ENCODE results near the gene TMBIM4. TPM values are rescaled to one million over a fixed set of nuclear protein-coding genes. Genes with fewer than 3 reads are reported as not detected.

Gene TMBIM4
- total RNA-seq, 1 donor from 2014 or later: 30.9 TPM

- H3K4me3 Mint-ChIP-seq (ENCODE audit: low read depth): peak within 1 kb of the TSS; percentile 90
- peaks cover 9% of the 10 kb centered on the region for H3K36me3 Mint-ChIP-seq (ENCODE audit: insufficient read depth)
- H3K27me3 Mint-ChIP-seq: no peaks in the 10 kb centered on the region
- peak within 1 kb of the TSS; percentile 98 for H3K27ac Mint-ChIP-seq
- peak; percentile 63 for DNase-seq (ENCODE audit: low spot score, unreplicated experiment)
- no peaks in the 10 kb centered on the region for H3K9me3 Mint-ChIP-seq (ENCODE audit: low read depth)
- TF ChIP-seq CTCF (IDR thresholded peaks at IDR 0.05; ENCODE audit: unreplicated experiment): no peak
- H3K4me1 Mint-ChIP-seq (ENCODE audit: low read depth): peaks cover 13% of the 10 kb centered on the region
Observed at GRCh38 chr12:66130267-66131066, 39.3 kb downstream of the TMBIM4 start, which contains the start of gene LLPH. Gene LLPH (minus strand): TSS chr12:66130750. CDS start chr12:66129106, 1,644 bp downstream.

GRCh38 chr12:66129934-66130266 lies 39.9 kb downstream of the TMBIM4 start:
- Mint-ChIP-seq H3K9me3 (ENCODE audit: low read depth) (no peaks in the 10 kb centered on the region), H3K4me3 (ENCODE audit: low read depth) (peak overlapping the region; percentile 90), H3K36me3 (ENCODE audit: insufficient read depth) (peaks cover 12% of the 10 kb centered on the region), H3K27ac (peak overlapping the region; percentile 98), H3K4me1 (ENCODE audit: low read depth) (peaks cover 13% of the 10 kb centered on the region), H3K27me3 (no peaks in the 10 kb centered on the region)
- no peak for TF ChIP-seq CTCF (IDR thresholded peaks at IDR 0.05; ENCODE audit: unreplicated experiment)
- no peak for DNase-seq (ENCODE audit: low spot score, unreplicated experiment)

- TF ChIP-seq CTCF (IDR thresholded peaks at IDR 0.05; ENCODE audit: unreplicated experiment): no peak
- Mint-ChIP-seq H3K36me3 (ENCODE audit: insufficient read depth) (peaks cover 15% of the 10 kb centered on the region), H3K27ac (no peak overlapping the region), H3K4me1 (ENCODE audit: low read depth) (peaks cover 13% of the 10 kb centered on the region), H3K27me3 (no peaks in the 10 kb centered on the region), H3K4me3 (ENCODE audit: low read depth) (no peak overlapping the region), H3K9me3 (ENCODE audit: low read depth) (no peaks in the 10 kb centered on the region)
- DNase-seq (ENCODE audit: low spot score, unreplicated experiment): no peak
Observed at GRCh38 chr12:66127650-66128049, 42.1 kb downstream of the TMBIM4 start.

GRCh38 chr12:66120477-66120876 lies 49.3 kb downstream of the TMBIM4 start:
- H3K27me3 Mint-ChIP-seq: no peaks in the 10 kb centered on the region
- H3K4me1 Mint-ChIP-seq (ENCODE audit: low read depth): no peaks in the 10 kb centered on the region
- H3K27ac Mint-ChIP-seq: no peak overlapping the region
- no peaks in the 10 kb centered on the region for H3K9me3 Mint-ChIP-seq (ENCODE audit: low read depth)
- H3K4me3 Mint-ChIP-seq (ENCODE audit: low read depth): no peak overlapping the region
- no peak for TF ChIP-seq CTCF (IDR thresholded peaks at IDR 0.05; ENCODE audit: unreplicated experiment)
- H3K36me3 Mint-ChIP-seq (ENCODE audit: insufficient read depth): peaks cover 8% of the 10 kb centered on the region
- no peak for DNase-seq (ENCODE audit: low spot score, unreplicated experiment)

GRCh38 chr12:66119870-66120241 lies 49.9 kb downstream of the TMBIM4 start:
- Mint-ChIP-seq H3K9me3 (ENCODE audit: low read depth) (no peaks in the 10 kb centered on the region), H3K36me3 (ENCODE audit: insufficient read depth) (peaks cover 5% of the 10 kb centered on the region), H3K4me3 (ENCODE audit: low read depth) (no peak overlapping the region), H3K27ac (no peak overlapping the region), H3K4me1 (ENCODE audit: low read depth) (no peaks in the 10 kb centered on the region), H3K27me3 (no peaks in the 10 kb centered on the region)
- DNase-seq (ENCODE audit: low spot score, unreplicated experiment): no peak
- TF ChIP-seq CTCF (IDR thresholded peaks at IDR 0.05; ENCODE audit: unreplicated experiment): no peak
